Measurements from ENCODE around the gene ZNF837.

- no peak for TF ChIP-seq CTCF (IDR thresholded peaks at IDR 0.05; ENCODE audit: low read length)
- no peak for TF ChIP-seq EZH2 (IDR thresholded peaks at IDR 0.05; ENCODE audit: borderline replicate concordance, low read length)
Measured at GRCh38 chr19:58361900-58362271, 18.9 kb downstream of the ZNF837 start.
